Measurements from ENCODE around the gene MYBPH. TPM values are rescaled to one million over a fixed set of nuclear protein-coding genes. Genes with fewer than 3 reads are reported as not detected.

MYBPH gene
- total RNA-seq, 2 donors from 2014 or later: not detected

- no peaks in the 10 kb centered on the region for H3K9me3 Mint-ChIP-seq
- peaks cover 30% of the 10 kb centered on the region for H3K4me1 Mint-ChIP-seq
- WGBS, 2 experiments (ENCODE audit: insufficient coverage in 1 of 2, insufficient read length in 1 of 2): 82 to 91% methylated on average over 4 to 5 of the region's 5 CpGs
- Histone ChIP-seq H3K36me3 (ENCODE audit: control insufficient read depth, insufficient read depth, low read length) (no peaks in the 10 kb centered on the region), H3K4me3 (ENCODE audit: low read length) (no peak overlapping the region), H3K27me3 (ENCODE audit: control insufficient read depth, insufficient read depth, low read length, poor library complexity, severe bottlenecking) (no peaks in the 10 kb centered on the region), H3K9ac (ENCODE audit: extremely low read depth, low read length, poor library complexity, severe bottlenecking) (no peak overlapping the region), H3K4me1 (ENCODE audit: control insufficient read depth, insufficient read depth, low read length) (peaks cover 15% of the 10 kb centered on the region), H3K27ac (ENCODE audit: low read depth, low read length) (no peak overlapping the region), H3K9me3 (ENCODE audit: control insufficient read depth, low read length) (no peaks in the 10 kb centered on the region)
- no peak overlapping the region for H3K4me3 Mint-ChIP-seq
- DNase-seq: no peak
- no peaks in the 10 kb centered on the region for H3K27me3 Mint-ChIP-seq (ENCODE audit: insufficient read depth)
- H3K36me3 Mint-ChIP-seq (ENCODE audit: low read depth): no peaks in the 10 kb centered on the region
- H3K27ac Mint-ChIP-seq: no peak overlapping the region
- no peak for TF ChIP-seq CTCF (conservative IDR thresholded peaks at IDR 0.05)
These were observed 2.1 kb downstream of the MYBPH start for GRCh38 chr1:203173566-203173965.

GRCh38 chr1:203173011-203173555 lies 2.5 kb downstream of the MYBPH start:
- Mint-ChIP-seq H3K4me1 (peaks cover 25% of the 10 kb centered on the region), H3K27me3 (ENCODE audit: insufficient read depth) (no peaks in the 10 kb centered on the region), H3K4me3 (no peak overlapping the region), H3K36me3 (ENCODE audit: low read depth) (no peaks in the 10 kb centered on the region), H3K9me3 (no peaks in the 10 kb centered on the region), H3K27ac (no peak overlapping the region)
- peaks cover 11% of the 10 kb centered on the region for H3K4me1 ChIP-seq (ENCODE audit: control insufficient read depth, insufficient read depth, low read length)
- no peaks in the 10 kb centered on the region for H3K27me3 ChIP-seq (ENCODE audit: control insufficient read depth, insufficient read depth, low read length, poor library complexity, severe bottlenecking)
- DNase-seq: no peak
- H3K9ac ChIP-seq (ENCODE audit: extremely low read depth, low read length, poor library complexity, severe bottlenecking): no peak overlapping the region
- no peak overlapping the region for H3K27ac ChIP-seq (ENCODE audit: low read depth, low read length)
- no peak overlapping the region for H3K4me3 ChIP-seq (ENCODE audit: low read length)
- H3K36me3 ChIP-seq (ENCODE audit: control insufficient read depth, insufficient read depth, low read length): no peaks in the 10 kb centered on the region
- TF ChIP-seq CTCF (conservative IDR thresholded peaks at IDR 0.05): no peak
- H3K9me3 ChIP-seq (ENCODE audit: control insufficient read depth, low read length): no peaks in the 10 kb centered on the region
- WGBS, 2 experiments (ENCODE audit: insufficient coverage in 1 of 2, insufficient read length in 1 of 2): 89 to 100% methylated on average over 2 of the region's 2 CpGs

GRCh38 chr1:203172184-203173010 lies 3.2 kb downstream of the MYBPH start:
- Histone ChIP-seq H3K4me3 (ENCODE audit: low read length) (no peak overlapping the region), H3K4me1 (ENCODE audit: control insufficient read depth, insufficient read depth, low read length) (peaks cover 5% of the 10 kb centered on the region), H3K9ac (ENCODE audit: extremely low read depth, low read length, poor library complexity, severe bottlenecking) (no peak overlapping the region), H3K36me3 (ENCODE audit: control insufficient read depth, insufficient read depth, low read length) (no peaks in the 10 kb centered on the region), H3K27ac (ENCODE audit: low read depth, low read length) (no peak overlapping the region), H3K27me3 (ENCODE audit: control insufficient read depth, insufficient read depth, low read length, poor library complexity, severe bottlenecking) (no peaks in the 10 kb centered on the region), H3K9me3 (ENCODE audit: control insufficient read depth, low read length) (no peaks in the 10 kb centered on the region)
- Mint-ChIP-seq H3K4me3 (no peak overlapping the region), H3K27me3 (ENCODE audit: insufficient read depth) (no peaks in the 10 kb centered on the region), H3K4me1 (peaks cover 18% of the 10 kb centered on the region), H3K27ac (no peak overlapping the region), H3K36me3 (ENCODE audit: low read depth) (no peaks in the 10 kb centered on the region), H3K9me3 (no peaks in the 10 kb centered on the region)
- peak; percentile 95 for DNase-seq
- peak; percentile 98 for TF ChIP-seq CTCF (conservative IDR thresholded peaks at IDR 0.05)
- WGBS, 2 experiments (ENCODE audit: insufficient coverage in 1 of 2, insufficient read length in 1 of 2): 68 to 75% methylated on average over 6 to 8 of the region's 8 CpGs

Data from endodermal cell (in vitro differentiated cells).